GM18502 (cell line): ENCODE measurements around the gene UBTF.

Source experiments
- ATAC-seq: cut with Tn5 transposase; IDR thresholded peaks from one replicate; pipeline ENCODE4 v1.9.1; 2021; ENCODE audit warnings: mild to moderate bottlenecking; ENCODE audit not compliant: unreplicated experiment, poor library complexity

UBTF gene

DNA sequence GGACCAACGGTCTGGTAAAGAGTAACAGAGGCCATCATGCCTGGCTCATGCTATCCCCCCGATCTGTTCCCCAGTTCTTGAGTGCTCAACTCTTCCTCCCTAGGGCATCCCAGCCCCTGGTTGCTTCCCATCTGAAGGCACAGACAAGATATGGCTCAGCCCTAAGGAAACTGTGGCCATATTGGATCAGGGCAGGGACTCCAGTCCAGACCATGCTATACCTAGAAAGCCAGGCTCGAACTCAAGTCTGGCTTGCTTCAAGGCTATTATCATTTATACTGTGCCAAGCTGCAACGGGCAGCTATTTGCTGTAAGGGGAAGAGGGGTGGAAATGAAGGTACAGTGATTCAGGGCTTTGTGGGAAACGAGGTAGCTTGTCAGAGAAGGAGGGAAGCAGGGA is 2.8 kb downstream of the UBTF start:
- no peak for ATAC-seq

DNA sequence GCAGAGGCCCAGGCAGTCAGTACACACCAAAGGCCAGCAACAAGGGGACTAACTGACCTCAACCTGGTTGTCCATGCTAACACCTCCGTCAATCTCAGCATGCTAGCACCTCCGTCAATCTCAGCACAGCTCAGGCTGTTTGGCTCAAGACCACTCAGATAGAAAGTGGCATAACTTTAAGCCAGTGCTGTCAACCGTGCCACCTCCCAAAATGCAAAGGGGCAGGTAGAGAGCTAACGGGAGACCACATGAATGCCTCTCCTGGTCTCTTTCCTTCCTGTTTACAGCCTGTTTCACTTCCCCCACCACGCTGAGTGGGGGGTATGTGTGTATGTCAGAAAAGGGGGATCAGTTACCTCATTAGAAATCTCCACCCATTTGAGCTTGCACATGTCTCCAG is 3.3 kb downstream of the UBTF start:
- no peak for ATAC-seq

DNA sequence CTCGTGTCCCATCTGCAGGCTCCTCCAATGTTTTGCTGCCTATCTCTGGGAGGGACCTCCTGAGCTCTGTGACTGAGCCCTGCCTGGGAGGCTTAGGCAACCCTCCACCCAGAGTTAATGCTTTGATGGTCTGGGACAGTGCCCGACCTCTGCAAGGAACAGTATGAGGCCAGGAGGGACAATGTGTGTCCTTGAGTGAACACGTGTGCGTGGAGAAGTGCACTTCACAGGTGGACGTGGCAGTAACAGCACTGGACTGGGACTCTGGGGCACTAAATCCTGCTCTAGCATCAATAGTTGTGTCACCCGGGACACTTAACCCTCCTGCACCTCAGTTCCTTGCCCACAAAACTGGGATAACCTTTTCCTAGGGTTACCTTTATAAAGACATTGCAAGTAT is 4.6 kb downstream of the UBTF start:
- no peak for ATAC-seq

DNA sequence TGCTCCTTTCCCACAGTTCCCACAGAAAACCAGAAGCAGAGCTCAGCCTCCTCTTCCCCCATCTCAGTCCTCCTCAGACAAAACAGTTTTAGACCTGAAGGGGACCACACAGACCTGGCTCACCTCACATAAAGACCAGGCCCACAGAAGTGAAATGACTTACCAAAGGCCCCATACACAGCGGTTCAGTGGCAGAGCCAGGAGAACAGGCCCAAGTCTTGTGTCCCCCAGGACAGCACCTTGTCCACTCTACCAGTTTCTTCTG is 5.3 kb downstream of the UBTF start:
- ATAC-seq, result no peak

DNA sequence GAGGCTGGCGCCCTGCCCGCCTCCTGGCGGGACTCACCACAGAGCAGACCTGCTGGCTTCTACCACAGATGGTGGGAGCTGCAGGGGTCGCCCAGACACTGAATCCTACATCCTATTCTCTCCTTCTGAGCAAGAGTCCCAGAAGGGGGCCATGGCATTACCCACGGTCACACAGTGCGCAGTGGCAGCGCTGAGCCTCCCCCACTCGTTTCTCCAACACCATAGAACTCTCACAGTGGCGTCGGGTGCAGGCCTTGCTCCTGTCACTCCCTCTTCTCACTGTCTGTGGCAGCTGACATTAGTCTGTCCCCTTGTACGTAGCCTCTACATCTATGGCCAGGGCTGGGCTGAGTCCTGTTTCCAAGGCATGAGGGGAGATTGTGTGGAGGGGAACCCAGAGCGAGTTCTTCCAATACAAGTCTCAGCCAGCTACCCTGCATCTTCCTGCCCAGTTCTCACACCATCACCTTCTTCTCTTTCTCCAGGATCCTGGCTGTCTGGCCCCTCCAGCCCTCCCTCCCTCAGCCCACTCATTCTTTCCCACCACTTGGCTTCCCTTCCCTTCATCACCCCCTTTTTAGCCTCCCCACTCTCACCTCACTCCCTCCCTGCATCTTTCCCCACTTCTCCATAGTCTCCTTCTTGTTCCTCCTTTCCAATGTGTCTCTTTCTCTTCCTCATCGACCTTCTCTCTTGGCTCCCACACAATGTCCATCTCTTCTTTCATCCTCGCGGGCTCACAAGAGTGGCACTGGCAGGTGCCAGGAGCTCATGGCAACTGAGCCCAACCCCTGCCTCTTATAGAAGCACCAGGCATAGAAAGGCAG is 5.9 kb downstream of the UBTF start:
- no peak for ATAC-seq

DNA sequence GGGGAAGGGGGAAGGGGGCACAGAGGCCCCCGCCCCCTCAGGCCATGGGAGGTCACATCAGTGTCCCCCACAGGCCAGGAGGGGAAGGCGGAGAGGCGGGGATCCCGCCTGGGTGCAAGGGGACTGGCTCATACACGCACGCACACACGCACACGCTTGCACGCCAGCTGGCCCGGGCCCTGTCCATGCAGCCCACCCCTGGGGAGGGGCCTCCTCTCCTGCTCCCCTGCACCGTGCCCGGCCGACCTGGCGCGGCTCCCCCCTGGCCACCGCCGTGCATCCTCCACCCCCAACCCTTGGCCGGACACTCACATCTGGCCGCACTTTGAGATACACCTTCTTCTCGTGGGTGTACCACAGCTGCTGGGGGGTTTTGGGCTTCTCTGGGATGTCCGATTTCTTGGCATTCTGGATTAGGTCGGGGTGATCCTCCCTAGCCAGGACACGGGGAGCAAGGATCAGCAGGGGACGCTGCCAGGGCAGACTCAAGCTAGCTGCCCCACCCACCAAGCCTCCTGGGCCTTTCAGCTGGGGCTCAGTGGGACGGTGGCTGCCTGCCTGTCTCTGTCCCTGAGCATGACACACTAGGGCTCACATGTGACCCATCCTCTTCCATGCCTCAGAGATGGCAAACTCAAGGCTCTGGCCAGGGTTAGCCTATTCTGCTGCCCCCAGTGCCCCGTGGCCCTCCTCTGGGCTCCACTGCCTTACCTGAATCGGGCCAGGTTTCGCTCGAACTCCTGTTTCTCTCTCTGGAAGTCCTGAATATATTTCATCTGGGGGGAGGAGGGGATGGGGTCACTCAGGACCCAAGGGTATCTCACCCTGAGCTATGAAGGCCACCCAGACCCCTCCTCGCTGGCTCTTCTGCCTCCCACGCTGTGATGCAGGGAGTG is 6.7 kb downstream of the UBTF start:
- ATAC-seq, result no peak

DNA sequence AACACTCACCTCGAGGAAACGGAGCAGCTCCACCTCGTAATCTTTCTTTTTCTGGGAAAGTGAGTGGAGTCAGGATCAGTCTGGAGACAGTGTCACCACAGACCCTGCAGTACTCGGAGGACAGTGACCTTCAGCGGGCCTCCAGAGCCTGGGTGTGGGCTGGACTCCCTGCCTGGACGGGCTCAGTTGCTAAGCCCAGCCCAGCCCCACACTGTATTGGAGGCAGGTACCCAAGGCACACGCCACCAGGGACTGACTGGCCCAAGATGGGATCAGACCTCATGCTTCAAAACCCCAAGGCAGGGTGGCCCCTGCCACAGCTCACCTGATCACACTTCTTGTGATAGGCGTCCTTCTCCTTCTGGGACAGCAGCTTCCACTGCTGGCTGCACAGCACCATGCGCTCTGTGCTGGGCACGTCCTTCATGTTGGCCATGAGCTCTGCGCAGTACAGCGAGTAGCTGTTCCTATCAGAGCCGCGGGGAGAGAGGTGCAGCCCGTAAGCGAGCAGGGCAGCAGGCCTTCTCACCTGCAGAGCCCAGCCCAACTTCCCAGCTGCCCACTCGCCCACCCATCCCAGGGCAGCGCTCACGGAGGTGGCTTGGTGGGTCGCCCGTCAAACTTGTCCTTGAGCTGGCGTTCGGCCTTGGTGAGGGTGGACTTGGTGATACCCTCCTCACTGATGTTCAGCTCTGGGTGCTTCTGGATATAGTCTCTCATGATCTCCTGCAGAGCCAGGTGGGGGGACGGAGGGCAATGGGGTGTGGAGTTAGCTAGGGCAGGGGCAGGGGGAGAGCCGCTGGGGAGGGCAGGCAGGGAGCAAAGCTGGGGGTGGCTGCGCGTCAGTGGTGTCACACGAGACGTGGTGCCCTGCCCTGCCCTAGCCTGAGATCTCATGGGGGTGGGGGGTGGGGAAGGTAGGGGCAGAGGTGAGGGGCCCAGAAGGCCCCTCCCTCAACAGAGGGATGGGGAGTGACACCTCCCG is 7.9 kb downstream of the UBTF start:
- ATAC-seq, result no peak

DNA sequence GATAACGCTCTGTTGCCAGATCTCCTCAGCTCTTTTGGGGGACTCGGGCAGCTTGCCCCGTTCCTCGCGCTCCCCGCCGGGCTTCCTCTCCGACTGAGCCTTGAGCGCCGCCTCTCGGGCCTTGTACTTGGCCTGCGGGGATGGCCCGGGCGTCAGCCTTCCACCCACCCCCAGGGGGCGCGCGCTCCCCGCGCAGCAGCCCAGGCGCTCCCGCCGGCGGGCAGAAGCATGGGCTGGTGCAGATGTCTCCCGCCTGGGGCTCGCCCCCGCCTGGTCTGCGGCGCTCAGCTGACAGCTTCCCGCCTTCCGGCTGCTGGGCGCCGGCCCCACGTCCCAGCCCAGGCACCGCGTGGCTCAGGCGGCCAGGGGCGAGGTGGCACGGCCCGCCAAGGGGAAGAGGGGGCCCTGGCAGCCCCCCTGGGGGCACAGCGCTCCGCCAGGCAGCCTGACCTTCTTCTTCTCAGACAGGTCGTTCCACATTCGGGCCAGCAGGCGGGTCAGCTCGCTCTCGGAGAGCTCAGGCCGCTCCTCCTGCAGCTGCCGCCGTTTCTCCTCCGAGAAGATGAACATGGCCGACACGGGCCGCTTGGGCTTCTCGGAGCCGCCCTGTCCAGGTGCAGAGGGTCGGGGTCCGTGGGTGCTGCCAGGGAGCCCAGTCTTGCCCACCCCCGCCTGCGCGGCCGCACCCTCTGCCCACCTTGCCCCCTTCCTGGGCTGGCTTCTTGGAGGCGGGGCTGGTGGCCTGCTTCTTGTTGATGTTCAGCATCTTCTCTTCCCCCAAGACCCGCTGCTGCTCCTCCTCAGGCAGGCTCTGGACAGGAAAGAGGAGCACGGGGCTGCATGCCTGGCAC is 8.9 kb downstream of the UBTF start:
- ATAC-seq, result peak; percentile 69

DNA sequence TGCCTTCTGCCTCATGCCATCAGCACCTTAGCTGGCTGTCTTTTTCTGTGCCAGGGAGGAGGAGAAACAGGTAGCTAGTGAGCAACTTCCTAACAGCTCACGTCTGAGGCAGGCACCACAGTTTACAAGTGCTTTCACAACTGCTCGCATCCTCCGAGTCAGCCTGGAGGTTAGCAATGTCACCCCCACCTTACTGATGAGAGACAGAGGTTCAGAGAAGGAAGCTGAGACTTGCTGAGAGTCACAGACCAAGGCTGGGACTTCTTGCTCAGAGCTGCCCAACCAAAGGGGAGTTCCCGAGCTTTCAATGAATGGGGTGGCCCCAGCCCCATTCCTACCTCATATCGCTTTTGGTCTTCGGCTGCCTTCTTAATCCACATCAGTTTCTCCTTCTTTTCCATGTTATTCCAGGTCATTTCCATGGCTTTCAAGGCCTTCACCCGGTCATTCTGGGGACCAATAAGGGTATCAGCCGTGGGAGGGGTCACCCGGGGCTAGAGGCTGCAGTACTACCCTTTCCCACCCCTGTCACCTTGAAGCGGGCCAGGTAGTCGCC is 9.6 kb downstream of the UBTF start:
- ATAC-seq, result no peak

DNA sequence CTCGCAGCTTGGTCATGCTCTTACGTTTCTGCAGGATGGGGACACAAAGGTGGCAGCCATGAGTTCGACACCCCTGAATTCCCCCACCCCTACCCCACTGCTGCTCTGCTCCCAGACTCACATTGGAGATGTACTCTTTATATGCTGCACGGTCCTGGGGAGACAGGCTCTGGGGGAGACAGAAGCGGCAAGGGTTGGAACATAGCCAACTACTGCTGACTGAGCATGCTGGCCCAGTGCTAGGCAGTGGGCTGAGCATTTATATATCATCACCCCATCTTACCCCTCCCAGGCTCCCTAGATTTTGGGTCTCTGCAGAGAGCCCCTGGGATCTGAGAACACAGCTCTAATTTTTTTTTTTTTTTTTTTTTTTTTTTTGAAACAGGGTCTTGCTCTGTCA is 11.7 kb downstream of the UBTF start:
- ATAC-seq, result no peak

DNA sequence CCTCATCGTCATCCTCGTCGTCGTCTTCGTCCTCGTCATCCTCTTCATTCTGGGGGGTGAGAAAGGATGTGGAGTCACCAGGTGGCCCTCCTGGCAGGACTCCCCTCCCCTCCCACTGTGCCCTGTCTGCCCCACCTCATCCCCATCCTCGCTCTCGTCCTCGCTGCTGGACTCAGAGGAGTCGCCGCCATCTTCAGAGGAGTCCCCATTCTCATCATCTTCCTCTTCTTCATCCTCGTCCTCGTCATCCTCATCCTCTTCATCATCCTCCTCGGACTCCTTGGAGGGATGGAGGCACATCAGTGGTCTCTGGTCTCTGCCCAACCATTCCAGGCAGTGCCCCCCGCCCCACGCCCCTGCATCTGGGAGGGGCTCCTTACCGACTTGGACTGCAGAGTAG is 12.2 kb downstream of the UBTF start:
- ATAC-seq, result no peak

DNA sequence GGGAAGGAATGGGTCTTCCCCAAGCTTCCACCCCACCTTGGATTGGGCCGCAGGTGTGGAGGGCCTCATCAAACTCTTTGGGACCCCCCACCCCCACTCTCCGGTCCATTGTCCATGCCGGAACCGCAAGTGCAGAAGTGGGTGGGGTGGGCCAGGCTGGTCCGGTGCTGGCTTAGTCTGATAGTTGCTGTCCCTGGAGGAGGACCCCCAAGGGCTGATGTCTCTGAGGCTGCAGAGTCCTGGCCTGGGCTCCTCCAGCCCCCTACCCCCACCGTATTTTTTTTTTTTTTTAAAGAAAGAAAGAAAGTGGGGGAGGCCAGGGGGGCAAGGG is 12.7 kb downstream of the UBTF start:
- no peak for ATAC-seq

DNA sequence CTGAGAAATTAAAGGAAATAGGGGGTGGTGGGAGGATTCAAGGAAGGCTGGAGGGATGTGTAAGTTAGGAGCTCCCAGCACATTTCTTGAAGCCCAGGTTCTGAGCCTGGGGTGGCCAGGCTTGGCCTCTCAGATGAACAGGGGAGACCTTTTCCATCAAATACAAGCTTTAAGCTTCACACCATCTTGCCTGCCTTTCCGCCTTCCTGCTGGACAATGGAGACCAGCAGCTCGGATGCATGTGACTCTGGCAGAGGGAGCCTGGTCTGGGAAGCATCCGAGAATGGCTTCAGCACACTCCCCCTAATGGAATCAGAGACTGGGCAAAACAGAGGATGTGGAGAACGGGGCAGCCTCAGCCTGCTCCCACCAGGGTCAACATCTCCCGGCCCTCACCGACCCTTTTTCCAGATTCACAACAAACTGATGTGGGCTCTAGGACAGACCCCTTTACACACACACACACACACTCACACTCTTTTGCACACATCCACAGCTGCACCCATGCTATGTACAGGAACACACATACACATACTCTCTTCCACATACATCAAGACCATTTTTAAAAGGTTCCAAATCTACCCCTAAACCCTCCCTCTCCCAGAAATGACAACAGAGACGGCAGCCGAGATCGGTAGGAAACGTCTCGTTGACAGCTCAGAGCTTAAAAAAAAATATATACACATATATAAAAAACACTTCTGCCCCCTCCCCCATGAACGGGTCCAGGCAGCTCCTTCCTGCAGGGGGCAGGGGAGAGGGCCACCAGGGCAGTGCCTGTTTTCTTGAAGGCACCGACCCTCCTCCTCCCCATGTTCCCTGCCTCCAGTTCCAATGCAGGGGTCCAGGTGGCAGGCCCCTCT is 13.3 kb downstream of the UBTF start:
- ATAC-seq, result no peak

DNA sequence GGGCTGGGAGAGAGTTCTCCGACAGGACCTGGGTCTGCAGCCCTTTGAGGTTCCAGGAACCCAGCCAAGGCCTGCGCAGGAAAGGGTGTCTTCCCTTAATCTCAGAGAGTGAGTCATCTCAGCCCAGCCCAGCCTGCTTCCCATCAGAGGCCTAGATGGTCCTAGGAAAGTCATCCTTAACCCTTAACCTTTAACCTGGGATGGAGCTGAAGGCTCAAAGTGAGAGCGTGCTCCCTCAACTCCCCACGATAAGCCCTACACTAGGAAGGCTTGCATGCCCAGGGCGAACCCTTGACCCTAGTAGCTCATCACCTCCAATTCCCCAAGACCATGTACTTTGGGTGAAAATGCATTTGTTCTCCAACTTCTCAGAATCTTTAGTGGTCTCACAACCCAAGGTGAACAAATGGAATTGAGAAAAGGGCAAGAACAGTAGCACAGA is 15.0 kb downstream of the UBTF start:
- no peak for ATAC-seq

DNA sequence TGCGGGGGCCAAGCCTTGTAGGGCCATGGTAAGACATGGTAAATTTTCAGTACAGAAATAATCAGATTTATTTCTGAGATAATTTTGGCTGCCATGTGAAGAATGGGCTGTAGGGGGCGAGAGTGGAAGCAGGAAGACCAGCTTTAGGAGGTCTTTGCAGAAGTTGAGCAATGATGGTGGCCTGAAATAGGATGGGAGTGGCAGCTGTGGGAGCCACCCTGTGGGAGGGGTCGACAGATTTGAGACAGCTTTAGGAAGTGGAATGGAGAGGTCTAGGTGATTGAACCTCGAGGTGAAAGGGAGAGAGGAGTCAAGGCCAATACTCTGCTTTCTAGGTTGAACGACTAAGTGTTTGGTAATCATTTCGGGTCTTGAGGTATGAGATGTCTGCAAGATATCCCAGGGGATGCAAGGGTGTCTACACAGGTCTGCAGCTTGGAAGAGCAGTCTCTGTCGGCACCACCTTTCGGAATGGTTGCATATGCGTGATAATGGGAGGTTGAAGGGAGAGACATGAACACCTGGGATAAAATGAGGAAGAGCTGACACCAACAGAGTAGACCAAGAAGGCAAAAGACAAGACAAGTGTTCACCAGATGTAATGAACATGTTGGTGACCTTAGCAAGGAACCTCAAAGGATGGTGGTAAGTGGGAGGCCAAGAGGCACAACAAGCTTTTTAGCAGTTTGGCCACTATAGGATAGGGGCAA is 15.6 kb downstream of the UBTF start:
- ATAC-seq, result no peak

DNA sequence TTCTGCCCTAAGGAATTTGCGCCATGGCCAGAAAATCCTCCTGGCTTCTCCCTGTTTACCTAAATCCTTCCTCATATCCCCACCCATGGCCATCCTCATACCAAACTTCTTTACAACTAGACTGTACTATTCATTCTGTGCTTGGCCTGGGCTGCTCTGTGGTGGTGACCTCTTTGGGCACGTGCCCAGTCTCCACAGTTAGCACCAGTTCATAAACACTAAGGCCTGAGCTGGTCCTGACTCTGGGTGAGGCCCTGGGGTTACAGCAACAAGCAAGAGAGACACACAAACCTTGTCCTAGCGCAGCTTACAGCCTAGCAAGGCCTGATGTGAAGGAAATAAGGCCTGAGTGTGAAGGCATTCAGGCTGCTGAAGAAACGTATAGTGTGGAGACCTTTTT is 16.7 kb downstream of the UBTF start:
- ATAC-seq, result no peak

DNA sequence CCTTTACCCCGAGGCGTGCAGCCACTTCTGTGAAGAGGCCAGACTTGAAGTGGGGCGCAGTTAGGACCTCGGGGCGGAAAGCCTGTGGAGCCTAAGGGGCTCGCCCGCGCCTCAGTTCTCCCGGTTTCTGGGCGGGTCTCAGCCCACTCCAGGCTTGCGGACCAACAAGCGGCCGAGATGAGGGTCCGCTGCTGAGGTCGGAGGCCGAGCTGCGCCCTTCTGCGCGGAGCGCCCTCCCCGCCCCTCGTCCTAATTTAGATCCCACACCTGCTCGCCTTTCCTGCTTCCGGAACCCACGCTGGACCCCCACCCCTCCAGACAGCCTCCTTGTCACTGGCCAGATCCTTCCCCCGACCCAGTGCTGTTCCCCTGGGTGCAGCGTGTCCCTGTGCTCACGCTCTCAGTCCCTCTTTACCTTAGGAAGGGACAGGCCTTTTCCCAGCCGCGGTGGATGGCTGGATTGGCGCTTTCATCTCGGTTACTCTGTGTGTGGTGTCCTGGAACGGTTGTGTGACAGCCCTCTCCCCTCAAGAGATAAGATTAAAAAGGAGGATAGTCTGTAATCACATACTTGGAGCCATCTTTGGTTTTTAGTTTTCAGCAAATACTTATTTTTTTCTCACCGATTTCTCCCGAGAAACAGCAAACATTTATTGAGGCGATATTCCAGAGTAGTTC is 18.9 kb downstream of the UBTF start:
- ATAC-seq, result no peak
